NT2/D1 (cell line): ENCODE data around the gene NSMCE1.

Experiments used
- SUZ12 ChIP-seq: IDR thresholded peaks from 2 replicates; pipeline ENCODE4 v1.6.1; 2011; ENCODE audit not compliant: insufficient read length, insufficient read depth; ENCODE audit errors: extremely low read depth
- YY1 ChIP-seq: IDR thresholded peaks from 2 replicates; pipeline ENCODE4 v1.6.1; 2011; ENCODE audit not compliant: insufficient read length, insufficient read depth
- ZNF274 ChIP-seq: IDR thresholded peaks from 2 replicates; pipeline ENCODE4 v1.6.1; 2011; ENCODE audit warnings: mild to moderate bottlenecking, low read depth, low read length

- TF ChIP-seq ZNF274 (no peak), SUZ12 (no peak), YY1 (no peak)
These were observed 46.4 kb upstream of the NSMCE1 start for GRCh38 chr16:27314986-27315332.
